ENCODE data around the gene PNPLA7.
"Not testable (repeated sequence)": the region's sequence is repeated elsewhere in the genome, so short reads cannot be mapped to it uniquely, and the experiment has no call there.

- TF ChIP-seq CTCF (IDR thresholded peaks at IDR 0.05; ENCODE audit: borderline replicate concordance, extremely low read depth, low read length, poor library complexity, severe bottlenecking); EZH2 (IDR thresholded peaks at IDR 0.05; ENCODE audit: borderline replicate concordance, low read depth, low read length, severe bottlenecking): not testable (repeated sequence)
These were observed 99.5 kb downstream of the PNPLA7 start for GRCh38 chr9:137450539-137451222.
